Measurements from ENCODE around the gene PRKAG3. TPM values are rescaled to one million over a fixed set of nuclear protein-coding genes. Genes with fewer than 3 reads are reported as not detected.

Gene PRKAG3
- total and polyA plus RNA-seq, 4 donors, result 0.01 TPM; not detected in 3

DNA sequence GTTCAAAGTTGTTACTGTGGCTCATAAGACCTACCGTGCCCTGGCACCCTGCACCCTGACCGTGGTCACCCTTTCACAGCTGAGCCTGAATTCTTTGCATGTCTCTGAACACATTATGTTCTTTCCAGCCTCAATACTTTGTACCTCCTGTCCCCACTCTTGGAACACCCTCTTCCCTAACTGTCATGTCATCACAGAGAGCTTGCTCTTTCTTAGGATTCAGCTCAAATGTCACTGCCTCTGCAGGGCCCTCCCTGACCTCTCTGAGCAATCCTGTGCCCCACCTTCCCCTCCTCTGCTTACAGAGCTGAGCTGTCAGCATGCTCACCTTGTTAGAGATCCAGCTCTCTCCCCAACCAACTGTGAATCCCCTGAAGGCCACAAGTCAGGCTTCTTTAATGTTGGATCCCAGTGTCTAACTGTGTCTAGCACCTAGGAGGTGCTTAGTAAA lies 15.0 kb downstream of the PRKAG3 start:
- Histone ChIP-seq H3K4me3 (no peak overlapping the region), H3K9ac (ENCODE audit: insufficient read depth in 1 of 2, low read length in 2 of 2) (no peak overlapping the region), H3K27me3 (ENCODE audit: control insufficient read depth in 3 of 3, insufficient read depth in 3 of 3, low read length in 2 of 3) (no peaks in the 10 kb centered on the region), H3K27ac (ENCODE audit: low read depth in 1 of 2, low read length in 1 of 2) (no peak overlapping the region), H3K36me3 (ENCODE audit: control insufficient read depth in 4 of 4, insufficient read depth in 4 of 4, low read length in 4 of 4) (peaks cover 0 to 33% (median 27%) of the 10 kb centered on the region in 4 donors), H3K4me1 (ENCODE audit: control insufficient read depth in 5 of 5, insufficient read depth in 5 of 5, low read length in 5 of 5) (no peaks in the 10 kb centered on the region), H3K9me3 (ENCODE audit: control insufficient read depth in 4 of 4, insufficient read depth in 3 of 4, low read length in 3 of 4) (no peaks in the 10 kb centered on the region)
- no peak for DNase-seq
- TF ChIP-seq, protein P1, sequence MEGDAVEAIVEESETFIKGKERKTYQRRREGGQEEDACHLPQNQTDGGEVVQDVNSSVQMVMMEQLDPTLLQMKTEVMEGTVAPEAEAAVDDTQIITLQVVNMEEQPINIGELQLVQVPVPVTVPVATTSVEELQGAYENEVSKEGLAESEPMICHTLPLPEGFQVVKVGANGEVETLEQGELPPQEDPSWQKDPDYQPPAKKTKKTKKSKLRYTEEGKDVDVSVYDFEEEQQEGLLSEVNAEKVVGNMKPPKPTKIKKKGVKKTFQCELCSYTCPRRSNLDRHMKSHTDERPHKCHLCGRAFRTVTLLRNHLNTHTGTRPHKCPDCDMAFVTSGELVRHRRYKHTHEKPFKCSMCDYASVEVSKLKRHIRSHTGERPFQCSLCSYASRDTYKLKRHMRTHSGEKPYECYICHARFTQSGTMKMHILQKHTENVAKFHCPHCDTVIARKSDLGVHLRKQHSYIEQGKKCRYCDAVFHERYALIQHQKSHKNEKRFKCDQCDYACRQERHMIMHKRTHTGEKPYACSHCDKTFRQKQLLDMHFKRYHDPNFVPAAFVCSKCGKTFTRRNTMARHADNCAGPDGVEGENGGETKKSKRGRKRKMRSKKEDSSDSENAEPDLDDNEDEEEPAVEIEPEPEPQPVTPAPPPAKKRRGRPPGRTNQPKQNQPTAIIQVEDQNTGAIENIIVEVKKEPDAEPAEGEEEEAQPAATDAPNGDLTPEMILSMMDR (IDR thresholded peaks at IDR 0.05; ENCODE audit: control extremely low read depth, extremely low read depth), result no peak
- 87 to 91% methylated on average over 2 of the region's 2 CpGs for WGBS, 2 donors
- ATAC-seq (ENCODE audit: insufficient read depth, low FRiP score), result no peak

DNA sequence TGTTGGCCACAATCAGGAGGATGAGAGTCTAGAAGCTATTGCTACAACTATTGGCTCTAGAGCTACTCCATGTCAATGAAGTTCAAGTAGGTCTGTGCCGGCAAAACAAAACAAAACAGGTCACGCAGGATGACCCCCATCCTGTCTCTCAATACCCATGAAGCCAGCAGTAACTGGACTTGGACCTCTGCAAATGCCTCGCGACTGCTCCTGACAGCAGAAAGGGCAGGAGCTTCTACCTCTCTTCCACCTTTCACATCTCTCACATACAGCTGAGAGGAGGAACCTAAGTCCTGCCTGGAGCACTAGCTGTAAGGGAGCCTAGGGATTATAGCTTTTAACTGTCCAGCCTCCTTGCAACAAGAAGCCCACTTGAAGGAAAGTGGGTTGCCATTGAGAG lies 16.0 kb downstream of the PRKAG3 start:
- DNase-seq, result no peak
- 91 to 95% methylated on average over 4 of the region's 4 CpGs for WGBS, 2 donors

DNA sequence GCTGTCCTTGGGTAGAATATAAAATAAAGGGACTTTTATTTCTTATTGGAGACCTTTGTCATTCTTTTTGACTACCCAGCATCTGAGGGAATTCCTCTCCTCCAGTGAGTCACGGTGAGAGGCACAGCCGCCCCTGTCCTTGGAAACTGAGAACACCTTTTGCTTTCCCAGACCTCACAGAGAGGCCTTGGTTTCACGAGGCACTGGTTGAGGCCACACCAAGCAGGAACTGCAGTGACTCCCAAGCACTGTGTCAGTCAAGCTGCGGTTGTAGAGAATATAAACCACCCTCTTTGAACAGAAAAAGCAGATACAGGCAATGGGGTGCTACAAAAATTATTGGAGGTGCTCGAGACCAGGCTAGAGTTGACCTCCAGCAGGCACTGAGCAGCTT lies 16.4 kb downstream of the PRKAG3 start:
- TF ChIP-seq, protein P1 (IDR thresholded peaks at IDR 0.05; ENCODE audit: control extremely low read depth, extremely low read depth), result no peak
- ATAC-seq (ENCODE audit: insufficient read depth, low FRiP score) (no peak), DNase-seq (no peak)
- Histone ChIP-seq H3K4me1 (ENCODE audit: control insufficient read depth in 5 of 5, insufficient read depth in 5 of 5, low read length in 5 of 5) (no peaks in the 10 kb centered on the region), H3K27me3 (ENCODE audit: control insufficient read depth in 3 of 3, insufficient read depth in 3 of 3, low read length in 2 of 3) (no peaks in the 10 kb centered on the region), H3K9me3 (ENCODE audit: control insufficient read depth in 4 of 4, insufficient read depth in 3 of 4, low read length in 3 of 4) (no peaks in the 10 kb centered on the region), H3K36me3 (ENCODE audit: control insufficient read depth in 4 of 4, insufficient read depth in 4 of 4, low read length in 4 of 4) (peaks cover 0 to 33% (median 27%) of the 10 kb centered on the region in 4 donors), H3K27ac (ENCODE audit: low read depth in 1 of 2, low read length in 1 of 2) (no peak overlapping the region), H3K4me3 (no peak overlapping the region), H3K9ac (ENCODE audit: insufficient read depth in 1 of 2, low read length in 2 of 2) (no peak overlapping the region)
- 83 to 89% methylated on average over 5 of the region's 5 CpGs for WGBS, 2 donors

More for the DNA sequence above, 16.0 kb downstream of the PRKAG3 start:
- Histone ChIP-seq H3K4me1 (ENCODE audit: control insufficient read depth in 5 of 5, insufficient read depth in 5 of 5, low read length in 5 of 5) (no peaks in the 10 kb centered on the region), H3K4me3 (no peak overlapping the region), H3K9ac (ENCODE audit: insufficient read depth in 1 of 2, low read length in 2 of 2) (no peak overlapping the region), H3K27me3 (ENCODE audit: control insufficient read depth in 3 of 3, insufficient read depth in 3 of 3, low read length in 2 of 3) (no peaks in the 10 kb centered on the region), H3K27ac (ENCODE audit: low read depth in 1 of 2, low read length in 1 of 2) (no peak overlapping the region), H3K9me3 (ENCODE audit: control insufficient read depth in 4 of 4, insufficient read depth in 3 of 4, low read length in 3 of 4) (no peaks in the 10 kb centered on the region), H3K36me3 (ENCODE audit: control insufficient read depth in 4 of 4, insufficient read depth in 4 of 4, low read length in 4 of 4) (peaks cover 0 to 33% (median 27%) of the 10 kb centered on the region in 4 donors)
- TF ChIP-seq, protein P1 (IDR thresholded peaks at IDR 0.05; ENCODE audit: control extremely low read depth, extremely low read depth), result no peak
- ATAC-seq (ENCODE audit: insufficient read depth, low FRiP score), result no peak
